B cell (primary cell): Measurements from ENCODE around the gene SCN4A. TPM values are rescaled to one million over a fixed set of nuclear protein-coding genes. Genes with fewer than 3 reads are reported as not detected.

Experiments
- ATAC-seq: fragments of 200-7000 bp; cut with Tn5 transposase; one replicate; pipeline ENCODE4 v1.10.0; 2021; ENCODE audit warnings: low read depth, mild to moderate bottlenecking, moderate number of reproducible peaks, moderate library complexity
- CTCF ChIA-PET: fragments of 350-600 bp; sonication (Branson Sonifier 250); formaldehyde crosslinking; loops from one replicate; lab custom pipeline; 2021; ENCODE audit warnings: antibody characterized with exemption, inconsistent platforms; lab: Charles Lee
- POLR2A ChIA-PET: fragments of 350-600 bp; sonication (Branson Sonifier 250); formaldehyde crosslinking; loops from one replicate; lab custom pipeline; 2021; ENCODE audit warnings: antibody characterized with exemption; lab: Charles Lee
- DNase-seq: peaks from one replicate; pipeline ENCODE4 v3.0.0; 2013
- H2AFZ ChIP-seq: 2 replicates; pipeline ENCODE4 v1.6.1; 2012; ENCODE audit warnings: mild to moderate bottlenecking, low read depth, low read length; ENCODE audit not compliant: insufficient read depth, poor library complexity, severe bottlenecking
- H3K27ac ChIP-seq, 2 donors: 1 replicate in 1 of 2; 2 replicates in 1 of 2; pipeline ENCODE4 v1.5.1; 2012 to 2013; ENCODE audit warnings: low read length in 2 of 2, mild to moderate bottlenecking in 2 of 2, moderate library complexity in 1 of 2
- H3K27me3 ChIP-seq, 4 experiments: fragments of 200-600 bp in 1 of 4; sonication (generic) in 1 of 4; replicated peaks in 1 of 4; 1 replicate in 2 of 4; 2 replicates in 2 of 4; pipeline versions ENCODE4 v1.6.1 to v1.7.0; 2013 to 2016; ENCODE audit warnings: low read length in 3 of 4, mild to moderate bottlenecking in 2 of 4, mixed read lengths in 1 of 4, moderate library complexity in 1 of 4; ENCODE audit not compliant: insufficient read depth in 4 of 4, control insufficient read depth in 3 of 4; ENCODE audit errors: control extremely low read depth in 1 of 4
- H3K36me3 ChIP-seq, 2 experiments: replicated peaks in 1 of 2; 1 replicate in 1 of 2; 2 replicates in 1 of 2; pipeline versions ENCODE4 v1.6.1 to v1.7.1; 2013; ENCODE audit warnings: low read length in 1 of 2; ENCODE audit not compliant: insufficient read depth in 2 of 2, control insufficient read depth in 1 of 2; ENCODE audit errors: control extremely low read depth in 1 of 2, extremely low read depth in 1 of 2
- H3K4me1 ChIP-seq, 2 donors: fragments of 200-600 bp in 1 of 2; sonication (generic) in 1 of 2; 1 replicate in 1 of 2; 2 replicates in 1 of 2; pipeline versions ENCODE4 v1.5.1 to v1.6.1; 2013 to 2017; ENCODE audit warnings: low read length in 2 of 2; ENCODE audit not compliant: control insufficient read depth in 2 of 2, insufficient read depth in 2 of 2
- H3K4me2 ChIP-seq: replicated peaks from 2 replicates; pipeline ENCODE3; 2012; ENCODE audit warnings: mild to moderate bottlenecking, low read depth, low read length; ENCODE audit not compliant: poor library complexity, severe bottlenecking
- H3K4me3 ChIP-seq, 5 experiments: fragments of 200-600 bp in 1 of 5; sonication (generic) in 1 of 5; 1 replicate in 3 of 5; 2 replicates in 2 of 5; pipeline versions ENCODE4 v1.5.1 to v1.7.0; 2011 to 2016; ENCODE audit warnings: low read length in 4 of 5, mild to moderate bottlenecking in 4 of 5, low read depth in 2 of 5, control low read depth in 1 of 5, moderate library complexity in 1 of 5; ENCODE audit not compliant: insufficient read depth in 1 of 5; ENCODE audit errors: control extremely low read depth in 1 of 5, extremely low read depth in 1 of 5
- H3K79me2 ChIP-seq: fragments of 200-600 bp; sonication (generic); one replicate; pipeline ENCODE4 v1.6.0; 2016; ENCODE audit warnings: low read length; ENCODE audit not compliant: control insufficient read depth, insufficient read depth
- H3K9ac ChIP-seq: fragments of 200-600 bp; sonication (generic); 2 replicates; pipeline ENCODE4 v1.6.1; 2017; ENCODE audit warnings: mild to moderate bottlenecking, low read length, moderate library complexity
- H3K9me3 ChIP-seq, 3 donors: one replicate each; pipeline versions ENCODE4 v1.6.1 to v1.7.1; 2013; ENCODE audit warnings: low read length in 2 of 3; ENCODE audit not compliant: control insufficient read depth in 2 of 3, insufficient read depth in 1 of 3; ENCODE audit errors: control extremely low read depth in 1 of 3
- H4K20me1 ChIP-seq: 2 replicates; pipeline ENCODE4 v1.6.0; 2012; ENCODE audit warnings: mild to moderate bottlenecking, low read length; ENCODE audit not compliant: insufficient read depth, control insufficient read depth, poor library complexity, severe bottlenecking
- H3K27ac Mint-ChIP-seq: one replicate; pipeline ENCODE4 v1.8.0; 2021; ENCODE audit warnings: mixed read lengths
- H3K27me3 Mint-ChIP-seq: one replicate; pipeline ENCODE4 v1.8.0; 2021; ENCODE audit warnings: mixed read lengths
- H3K4me1 Mint-ChIP-seq: one replicate; pipeline ENCODE4 v1.8.0; 2021; ENCODE audit warnings: mixed read lengths
- H3K4me3 Mint-ChIP-seq: one replicate; pipeline ENCODE4 v1.8.0; 2021; ENCODE audit warnings: mixed read lengths
- H3K9me3 Mint-ChIP-seq: one replicate; pipeline ENCODE4 v1.8.0; 2022; ENCODE audit warnings: mixed read lengths; ENCODE audit not compliant: insufficient read depth
- EZH2 ChIP-seq: IDR thresholded peaks from 2 replicates; pipeline ENCODE4 v1.6.1; 2012; ENCODE audit warnings: borderline replicate concordance, low read depth, mild to moderate bottlenecking, moderate library complexity, low read length; ENCODE audit not compliant: insufficient read depth, poor library complexity, severe bottlenecking
- WGBS: methylation state at CpG from one replicate; pipeline ENCODE4 v1.1.5; 2013; ENCODE audit warnings: missing lambda C conversion rate; ENCODE audit not compliant: insufficient coverage; 5-methylcytosine and 5-hydroxymethylcytosine counted together
- intact Hi-C: fragments of 100-400 bp; cut with micrococcal nuclease; formaldehyde crosslinking; loops from one replicate; pipeline ENCODE4 v1.10.0; 2022
- polyA plus RNA-seq: library from polyadenylated mRNA; depleted of rRNA; stranded (reverse); fragments of >200 nt; gene quantifications from 2 replicates; pipeline ENCODE4 v1.2.3, GENCODE V29; 2012
- total RNA-seq, 2 donors: library from RNA; stranded (reverse); fragments of 120-200 nt in 1 of 2; gene quantifications; 1 replicate in 1 of 2; 2 replicates in 1 of 2; pipeline versions ENCODE4 v1.2.3 to v1.2.4, GENCODE V29; 2013 to 2022
- TF ChIP-seq, protein P1 (sequence below): fragments of 200-600 bp; IDR thresholded peaks from one replicate; pipeline ENCODE4 v1.8.0; 2022; ENCODE audit warnings: antibody characterized with exemption, mild to moderate bottlenecking

The SCN4A gene
- total and polyA plus RNA-seq, 2 donors (not counting 1 experiment from before 2014, with no cell fraction given) = 1.1 to 1.4 TPM

DNA sequence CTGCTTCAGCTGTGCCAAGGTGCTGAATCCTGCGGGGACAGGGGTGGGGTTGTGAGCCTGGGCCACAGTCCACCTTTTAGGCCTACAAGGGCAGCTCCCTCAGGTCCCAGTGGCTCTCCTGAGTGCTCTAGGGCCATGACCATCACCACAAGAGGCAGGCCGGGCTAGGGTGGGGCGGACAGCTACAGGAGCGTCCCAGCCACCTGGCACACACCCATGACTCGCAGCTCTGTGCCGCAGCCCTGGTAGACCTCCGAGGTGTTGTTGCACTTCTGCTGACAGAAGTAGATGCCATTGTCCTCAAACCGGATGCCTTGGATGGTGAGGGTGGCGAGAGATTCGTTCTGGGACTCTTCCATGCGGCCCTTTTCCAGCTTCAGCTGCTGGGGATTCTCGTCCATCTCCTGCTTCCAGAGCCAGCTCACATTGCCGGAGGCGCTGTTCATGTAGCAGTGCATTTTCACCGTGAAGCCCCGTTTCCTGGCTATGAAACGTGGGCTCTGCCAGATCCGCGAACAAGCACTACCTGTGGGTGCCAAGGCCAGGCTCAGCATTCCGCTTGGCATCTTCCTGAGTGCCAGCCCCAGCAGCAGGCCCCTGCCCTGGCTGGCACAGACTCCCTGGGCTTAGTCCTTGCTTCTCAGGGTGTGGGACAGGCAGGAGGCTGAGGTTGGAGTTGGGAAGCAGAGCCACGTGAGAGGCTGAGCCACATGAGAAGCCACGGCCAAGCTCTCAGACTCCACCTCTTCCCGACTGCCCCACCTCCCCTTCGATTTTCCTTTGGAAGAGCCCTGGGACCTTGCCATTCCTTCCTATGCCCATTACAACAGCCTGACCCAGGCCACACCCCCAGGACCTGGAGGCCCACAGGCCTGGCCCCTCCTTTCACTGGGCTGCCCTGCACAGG lies 42.6 kb downstream of the SCN4A start:
- POLR2A ChIA-PET = interaction anchor here (0.6 to 12.1 kb wide), 7 partner anchors 11 to 220 kb away, joined by 3 to 360 read pairs (median 6); partner anchors contain the start of genes GH1, ICAM2 and PRR29

More for the DNA sequence above, 42.6 kb downstream of the SCN4A start:
- Mint-ChIP-seq H3K4me1 (peaks cover 88% of the 10 kb centered on the region), H3K4me3 (peak overlapping the region; percentile 99), H3K27me3 (no peaks in the 10 kb centered on the region), H3K9me3 (no peaks in the 10 kb centered on the region), H3K27ac (peak overlapping the region; percentile 97)
- Histone ChIP-seq H3K79me2 (peaks cover 74% of the 10 kb centered on the region), H3K4me2 (peak overlapping the region; percentile 97), H3K27me3 (no peaks in the 10 kb centered on the region), H3K36me3 (peaks cover 0 to 51% of the 10 kb centered on the region in 2 experiments), H3K4me1 (peaks cover 73 to 86% of the 10 kb centered on the region in 2 donors), H4K20me1 (peaks cover 46% of the 10 kb centered on the region), H3K9me3 (peaks cover 0 to under 1% (median 0%) of the 10 kb centered on the region in 3 donors), H3K4me3 (peak overlapping the region; percentile 80 to 100 (median 97)), H3K27ac (peak overlapping the region; percentile 85 to 89), H2AFZ (no peak overlapping the region), H3K9ac (peak overlapping the region; percentile 97)
- no peak for TF ChIP-seq EZH2
- TF ChIP-seq, protein P1, sequence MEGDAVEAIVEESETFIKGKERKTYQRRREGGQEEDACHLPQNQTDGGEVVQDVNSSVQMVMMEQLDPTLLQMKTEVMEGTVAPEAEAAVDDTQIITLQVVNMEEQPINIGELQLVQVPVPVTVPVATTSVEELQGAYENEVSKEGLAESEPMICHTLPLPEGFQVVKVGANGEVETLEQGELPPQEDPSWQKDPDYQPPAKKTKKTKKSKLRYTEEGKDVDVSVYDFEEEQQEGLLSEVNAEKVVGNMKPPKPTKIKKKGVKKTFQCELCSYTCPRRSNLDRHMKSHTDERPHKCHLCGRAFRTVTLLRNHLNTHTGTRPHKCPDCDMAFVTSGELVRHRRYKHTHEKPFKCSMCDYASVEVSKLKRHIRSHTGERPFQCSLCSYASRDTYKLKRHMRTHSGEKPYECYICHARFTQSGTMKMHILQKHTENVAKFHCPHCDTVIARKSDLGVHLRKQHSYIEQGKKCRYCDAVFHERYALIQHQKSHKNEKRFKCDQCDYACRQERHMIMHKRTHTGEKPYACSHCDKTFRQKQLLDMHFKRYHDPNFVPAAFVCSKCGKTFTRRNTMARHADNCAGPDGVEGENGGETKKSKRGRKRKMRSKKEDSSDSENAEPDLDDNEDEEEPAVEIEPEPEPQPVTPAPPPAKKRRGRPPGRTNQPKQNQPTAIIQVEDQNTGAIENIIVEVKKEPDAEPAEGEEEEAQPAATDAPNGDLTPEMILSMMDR = no peak
- no peak for DNase-seq
- intact Hi-C loops = loop anchor here (5.0 kb wide), 2 partner anchors 92 to 567 kb away; partner anchors contain the start of genes ICAM2 and POLG2
- CTCF ChIA-PET = interaction anchor here (1.0 to 26.0 kb wide), 8 partner anchors 8 to 203 kb away, joined by 3 to 834 read pairs (median 10); partner anchors contain the start of genes GH1 and ICAM2
- WGBS = 29% methylated on average over 24 of the region's 24 CpGs
- no peak for ATAC-seq
